ENCODE measurements around the gene PARD3.
A peak's percentile ranks its signal among the peaks of the same experiment; 100 is the strongest.

Gene PARD3

GRCh38 chr10:34193931-34194626 is 621.0 kb downstream of the PARD3 start:
- no peak for DNase-seq

GRCh38 chr10:34192646-34193045 is 622.5 kb downstream of the PARD3 start:
- no peak for DNase-seq

GRCh38 chr10:34191406-34191805 is 623.7 kb downstream of the PARD3 start:
- peak in 1 of 2 experiments; percentile 2 for DNase-seq

- DNase-seq, result no peak
These were observed 624.5 kb downstream of the PARD3 start for GRCh38 chr10:34190580-34190979.

GRCh38 chr10:34189830-34190229 is 625.3 kb downstream of the PARD3 start:
- DNase-seq, result no peak

GRCh38 chr10:34188221-34188620 is 626.9 kb downstream of the PARD3 start:
- DNase-seq, result no peak

- no peak for DNase-seq
These were observed 627.9 kb downstream of the PARD3 start for GRCh38 chr10:34187201-34187600.

- DNase-seq, result no peak
These were observed 628.4 kb downstream of the PARD3 start for GRCh38 chr10:34186745-34187144.

- DNase-seq, result no peak
These were observed 629.1 kb downstream of the PARD3 start for GRCh38 chr10:34185998-34186397.

GRCh38 chr10:34184939-34185386 is 630.1 kb downstream of the PARD3 start:
- DNase-seq, result no peak

GRCh38 chr10:34184397-34184796 is 630.7 kb downstream of the PARD3 start:
- no peak for DNase-seq

GRCh38 chr10:34183016-34183796 is 631.9 kb downstream of the PARD3 start:
- DNase-seq, result no peak

GRCh38 chr10:34181553-34182300 is 633.4 kb downstream of the PARD3 start:
- no peak for DNase-seq

GRCh38 chr10:34180749-34181148 is 634.3 kb downstream of the PARD3 start:
- DNase-seq, result no peak

- no peak for DNase-seq
These were observed 635.8 kb downstream of the PARD3 start for GRCh38 chr10:34179280-34179679.

- DNase-seq, result no peak
These were observed 636.3 kb downstream of the PARD3 start for GRCh38 chr10:34178756-34179155.

- no peak for DNase-seq
These were observed 636.9 kb downstream of the PARD3 start for GRCh38 chr10:34178196-34178595.

GRCh38 chr10:34177445-34177844 is 637.7 kb downstream of the PARD3 start:
- no peak for DNase-seq

- no peak for DNase-seq
These were observed 638.7 kb downstream of the PARD3 start for GRCh38 chr10:34176351-34176750.

GRCh38 chr10:34175121-34175520 is 640.0 kb downstream of the PARD3 start:
- no peak for DNase-seq

- DNase-seq, result no peak
These were observed 642.1 kb downstream of the PARD3 start for GRCh38 chr10:34172936-34173533.

- DNase-seq, result no peak
These were observed 643.1 kb downstream of the PARD3 start for GRCh38 chr10:34171957-34172527.

- no peak for DNase-seq
These were observed 645.4 kb downstream of the PARD3 start for GRCh38 chr10:34169677-34170076.
